ENCODE data around the gene POU2F3. TPM values are rescaled to one million over a fixed set of nuclear protein-coding genes. Genes with fewer than 3 reads are reported as not detected.
A peak's percentile ranks its signal among the peaks of the same experiment; 100 is the strongest.

POU2F3 gene
- total and polyA plus RNA-seq, 2 experiments from 2014 or later = 0.15 to 0.40 TPM

- Histone ChIP-seq H3K4me1 (ENCODE audit: low read depth) (no peaks in the 10 kb centered on the region), H3K27me3 (peaks cover 61% of the 10 kb centered on the region), H3K9me3 (ENCODE audit: low read depth) (no peaks in the 10 kb centered on the region), H3K36me3 (no peaks in the 10 kb centered on the region), H3K27ac (no peak overlapping the region), H3K4me3 (no peak overlapping the region)
- DNase-seq (ENCODE audit: low read depth in 1 of 2, low spot score in 1 of 2) = no peak
- TF ChIP-seq, protein P1, sequence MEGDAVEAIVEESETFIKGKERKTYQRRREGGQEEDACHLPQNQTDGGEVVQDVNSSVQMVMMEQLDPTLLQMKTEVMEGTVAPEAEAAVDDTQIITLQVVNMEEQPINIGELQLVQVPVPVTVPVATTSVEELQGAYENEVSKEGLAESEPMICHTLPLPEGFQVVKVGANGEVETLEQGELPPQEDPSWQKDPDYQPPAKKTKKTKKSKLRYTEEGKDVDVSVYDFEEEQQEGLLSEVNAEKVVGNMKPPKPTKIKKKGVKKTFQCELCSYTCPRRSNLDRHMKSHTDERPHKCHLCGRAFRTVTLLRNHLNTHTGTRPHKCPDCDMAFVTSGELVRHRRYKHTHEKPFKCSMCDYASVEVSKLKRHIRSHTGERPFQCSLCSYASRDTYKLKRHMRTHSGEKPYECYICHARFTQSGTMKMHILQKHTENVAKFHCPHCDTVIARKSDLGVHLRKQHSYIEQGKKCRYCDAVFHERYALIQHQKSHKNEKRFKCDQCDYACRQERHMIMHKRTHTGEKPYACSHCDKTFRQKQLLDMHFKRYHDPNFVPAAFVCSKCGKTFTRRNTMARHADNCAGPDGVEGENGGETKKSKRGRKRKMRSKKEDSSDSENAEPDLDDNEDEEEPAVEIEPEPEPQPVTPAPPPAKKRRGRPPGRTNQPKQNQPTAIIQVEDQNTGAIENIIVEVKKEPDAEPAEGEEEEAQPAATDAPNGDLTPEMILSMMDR (IDR thresholded peaks at IDR 0.05; ENCODE audit: low read depth, low read length) = no peak
These were observed 32.4 kb upstream of the POU2F3 start for GRCh38 chr11:120207512-120207911.

DNA sequence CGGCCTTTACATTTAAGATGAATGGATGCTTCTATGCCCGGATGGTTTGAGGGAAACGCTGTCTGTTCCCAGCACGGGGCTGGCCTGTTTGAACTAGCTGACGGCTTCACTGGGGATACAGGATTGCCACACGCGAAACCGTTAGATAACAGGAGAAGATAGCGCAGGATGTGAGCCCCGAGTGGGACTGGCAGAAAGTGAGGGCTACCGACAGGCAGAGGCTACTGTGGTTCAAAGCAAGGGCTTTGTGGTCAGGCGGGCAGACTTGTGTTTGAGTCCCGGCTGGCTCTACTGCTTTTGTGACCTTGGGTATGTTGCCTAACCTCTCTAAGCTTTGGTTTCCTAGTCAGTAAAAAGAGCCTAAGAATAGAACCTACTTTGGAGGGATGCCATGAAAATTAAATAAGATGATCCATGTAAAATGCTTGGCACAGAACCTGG is 31.9 kb upstream of the POU2F3 start:
- peak in 1 of 2 donors; percentile 44 for DNase-seq (ENCODE audit: low read depth in 1 of 2, low spot score in 1 of 2)
- TF ChIP-seq, protein P1 (IDR thresholded peaks at IDR 0.05; ENCODE audit: low read depth, low read length) = no peak
- Histone ChIP-seq H3K4me1 (ENCODE audit: low read depth) (no peaks in the 10 kb centered on the region), H3K36me3 (no peaks in the 10 kb centered on the region), H3K27ac (no peak overlapping the region), H3K9me3 (ENCODE audit: low read depth) (no peaks in the 10 kb centered on the region), H3K4me3 (no peak overlapping the region), H3K27me3 (peaks cover 66% of the 10 kb centered on the region)

DNA sequence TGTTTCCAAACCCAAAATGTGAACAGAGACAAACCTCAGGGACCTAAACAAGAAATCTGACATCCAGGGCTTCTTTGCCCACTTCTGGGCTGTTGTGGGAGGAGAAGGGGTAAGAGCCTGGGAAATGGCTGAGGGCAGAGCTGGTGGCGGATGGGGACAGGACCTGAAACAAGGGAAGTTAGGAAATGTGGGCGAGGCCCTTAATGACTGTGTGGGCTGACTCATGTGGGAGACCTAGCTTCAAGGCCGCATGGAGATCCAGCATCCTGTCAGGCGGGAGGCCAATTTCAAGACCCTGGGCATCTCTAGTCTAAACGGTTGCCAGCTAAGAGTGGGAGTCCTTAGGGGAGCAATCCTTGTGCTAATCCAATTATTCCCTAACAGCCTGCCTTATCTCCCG is 31.2 kb upstream of the POU2F3 start:
- H3K9me3 ChIP-seq (ENCODE audit: low read depth) = no peaks in the 10 kb centered on the region
- peaks cover 73% of the 10 kb centered on the region for H3K27me3 ChIP-seq
- TF ChIP-seq, protein P1 (IDR thresholded peaks at IDR 0.05; ENCODE audit: low read depth, low read length) = no peak
- H3K36me3 ChIP-seq = no peaks in the 10 kb centered on the region
- no peak overlapping the region for H3K27ac ChIP-seq
- H3K4me1 ChIP-seq (ENCODE audit: low read depth) = no peaks in the 10 kb centered on the region
- DNase-seq (ENCODE audit: low read depth in 1 of 2, low spot score in 1 of 2) = peak in 1 of 2 donors; percentile 65
- H3K4me3 ChIP-seq = no peak overlapping the region

GRCh38 chr11:120209746-120210625 is 30.0 kb upstream of the POU2F3 start:
- H3K27me3 ChIP-seq = peaks cover 82% of the 10 kb centered on the region
- no peaks in the 10 kb centered on the region for H3K36me3 ChIP-seq

GRCh38 chr11:120210626-120211521 is 29.1 kb upstream of the POU2F3 start, which contains the start of gene OAF:
TSS of gene OAF (plus strand) at chr11:120211032. CDS start at chr11:120211280, 248 bp downstream.
- no peak within 1 kb of the TSS for H3K27ac ChIP-seq
- TF ChIP-seq, protein P1 (IDR thresholded peaks at IDR 0.05; ENCODE audit: low read depth, low read length) = no peak
- H3K4me1 ChIP-seq (ENCODE audit: low read depth) = no peaks in the 10 kb centered on the region
- H3K27me3 ChIP-seq = peaks cover 87% of the 10 kb centered on the region
- no peaks in the 10 kb centered on the region for H3K36me3 ChIP-seq
- DNase-seq (ENCODE audit: low read depth in 1 of 2, low spot score in 1 of 2) = peak; percentile 89 to 92
- H3K9me3 ChIP-seq (ENCODE audit: low read depth) = no peaks in the 10 kb centered on the region
- peak within 1 kb of the TSS; percentile 51 for H3K4me3 ChIP-seq

More at GRCh38 chr11:120209746-120210625, 30.0 kb upstream of the POU2F3 start:
- Histone ChIP-seq H3K27ac (no peak overlapping the region), H3K9me3 (ENCODE audit: low read depth) (no peaks in the 10 kb centered on the region), H3K4me1 (ENCODE audit: low read depth) (no peaks in the 10 kb centered on the region), H3K4me3 (peak overlapping the region; percentile 51)
- DNase-seq (ENCODE audit: low read depth in 1 of 2, low spot score in 1 of 2) = no peak
- TF ChIP-seq, protein P1 (IDR thresholded peaks at IDR 0.05; ENCODE audit: low read depth, low read length) = no peak
